ENCODE results near the gene C17orf113.
"Not testable (repeated sequence)": the region's sequence is repeated elsewhere in the genome, so short reads cannot be mapped to it uniquely, and the experiment has no call there.

C17orf113 gene

DNA sequence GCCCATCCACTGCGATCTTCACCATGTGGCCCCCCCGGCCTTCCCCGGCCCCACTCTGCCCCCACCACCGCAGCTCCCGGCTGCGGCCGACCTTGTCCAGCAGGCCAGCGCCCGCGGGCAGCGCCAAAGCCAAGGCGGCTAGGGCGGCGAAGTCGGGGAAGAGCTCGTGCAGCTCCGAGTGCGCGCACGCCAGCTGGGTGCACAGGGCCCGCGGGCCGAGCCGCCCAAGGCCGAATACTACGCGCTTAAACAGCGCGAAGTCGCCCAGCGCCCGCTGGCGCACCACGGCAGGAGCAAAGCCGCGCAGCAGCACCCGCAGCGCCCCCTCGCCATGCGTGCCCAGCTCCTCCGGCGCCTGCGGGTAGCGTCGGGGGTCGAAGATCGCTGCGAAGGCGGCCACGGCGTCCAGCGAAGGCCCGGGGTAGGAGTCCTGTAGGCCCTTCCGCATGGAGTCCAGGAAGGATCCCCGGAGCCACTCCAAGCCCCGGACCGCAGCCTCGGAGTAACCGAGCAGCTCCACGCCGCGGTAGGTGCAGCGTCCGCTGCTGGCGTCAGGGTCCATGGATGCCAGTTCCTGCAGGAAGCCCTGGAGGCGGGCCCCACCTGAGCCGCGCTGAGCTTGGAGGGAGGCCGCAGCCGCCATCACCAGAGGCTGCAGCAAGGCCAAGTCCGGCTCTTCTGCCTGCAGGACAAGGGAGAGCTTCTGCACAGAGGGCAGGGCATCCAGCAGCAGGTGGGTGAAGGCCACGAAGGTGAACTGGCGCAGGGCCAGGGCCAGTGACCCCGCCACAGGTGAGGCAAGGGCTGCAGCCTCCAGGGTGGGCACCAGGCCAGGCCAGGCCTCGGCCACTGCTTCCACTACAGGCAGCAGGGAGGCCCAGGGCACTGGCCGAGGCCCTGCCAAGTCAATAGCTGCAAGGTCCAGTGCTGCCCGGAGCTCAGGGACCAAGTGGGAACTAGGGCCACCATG is 10.3 kb downstream of the C17orf113 start:
- DNase-seq, result no peak

DNA sequence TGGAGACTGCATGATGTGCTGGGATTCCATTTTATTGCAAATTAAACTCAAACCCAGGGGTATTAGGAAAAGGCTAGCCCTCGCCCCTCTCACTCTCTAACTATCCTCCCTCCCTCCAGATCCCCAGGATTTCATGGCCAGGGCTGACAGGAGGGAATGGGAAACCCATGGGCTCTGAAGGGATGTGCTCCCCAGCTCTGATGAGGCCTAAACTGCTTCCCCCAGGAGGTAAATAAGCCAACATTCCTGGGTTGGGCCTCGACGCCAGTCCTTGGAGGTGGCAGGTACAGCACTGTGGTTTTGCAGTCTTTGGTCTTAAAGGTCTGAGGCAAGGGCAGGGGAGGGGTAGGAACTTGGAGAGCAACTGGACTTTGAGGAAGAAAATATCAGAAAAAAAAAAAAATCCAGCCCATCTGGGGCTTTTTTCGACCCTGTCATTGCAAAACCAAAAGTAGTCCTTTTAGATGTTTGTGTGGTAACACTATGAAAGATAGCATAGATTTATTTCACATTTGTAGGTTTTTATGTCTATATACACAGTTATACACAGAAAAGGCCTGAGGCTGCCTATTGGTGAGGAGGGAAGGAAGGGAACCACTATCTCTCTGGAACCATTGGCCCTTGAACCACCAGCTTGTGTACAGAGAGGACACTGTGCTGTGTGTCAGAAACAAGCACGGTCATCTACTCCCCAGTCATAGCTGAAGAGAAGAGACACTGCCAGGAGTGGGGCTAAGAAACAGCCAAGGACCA is 12.0 kb downstream of the C17orf113 start:
- no peak for DNase-seq

DNA sequence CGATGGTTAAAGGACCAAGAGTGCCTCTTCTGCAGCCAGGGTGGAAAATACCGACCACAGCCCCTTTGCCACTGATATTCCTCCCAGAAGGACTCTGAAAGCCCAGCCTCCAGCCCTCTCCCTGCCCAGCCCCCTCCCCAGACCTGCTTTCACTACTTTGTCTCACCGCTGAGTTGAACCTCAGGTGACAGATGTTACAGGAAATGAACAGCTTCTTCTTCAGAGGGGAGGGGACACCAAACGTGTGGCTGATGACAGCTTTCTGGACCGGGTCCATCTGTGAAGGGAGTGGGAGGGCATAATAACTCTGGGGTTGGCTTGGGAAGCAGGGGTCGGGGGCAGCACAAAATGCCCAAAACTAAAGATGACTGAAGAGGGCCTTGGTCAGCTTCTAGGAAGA is 16.3 kb downstream of the C17orf113 start:
- DNase-seq, result no peak

DNA sequence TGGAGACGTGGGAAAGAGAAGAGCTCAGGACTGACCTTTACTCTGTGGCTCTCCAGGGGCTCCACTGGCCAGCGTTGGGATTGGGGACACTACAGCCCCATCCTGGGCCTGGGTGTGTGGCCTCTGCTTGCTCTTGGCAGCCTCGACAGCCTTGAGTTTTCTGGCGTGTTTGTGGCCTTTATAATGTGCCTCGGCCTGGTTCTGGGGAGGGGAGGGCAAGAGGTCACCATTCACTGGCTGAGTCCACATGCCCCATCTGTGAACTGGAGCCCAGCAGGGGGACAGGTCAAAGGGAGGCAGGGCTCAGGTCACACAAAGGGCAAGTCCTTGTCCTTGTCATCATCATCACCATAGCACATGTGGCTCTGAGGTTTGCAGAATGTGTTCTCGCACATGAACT is 18.8 kb downstream of the C17orf113 start:
- DNase-seq, result no peak

DNA sequence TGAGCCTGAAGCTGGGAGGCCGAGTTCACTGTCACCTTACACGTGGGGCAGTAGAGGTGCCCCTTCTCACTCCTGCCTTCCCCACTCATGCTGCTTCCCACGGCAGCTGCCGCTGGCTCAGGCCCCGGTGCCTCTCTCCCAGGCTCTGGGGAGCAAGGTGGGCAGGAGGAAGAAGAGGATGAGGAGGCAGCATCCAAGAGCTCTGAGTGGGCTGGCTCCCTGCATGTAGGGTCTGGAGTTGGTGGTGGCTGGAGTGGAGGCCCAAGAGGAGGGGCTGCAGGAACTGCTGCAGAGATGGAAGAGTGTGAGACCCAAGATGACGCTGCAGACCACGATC is 21.6 kb downstream of the C17orf113 start:
- no peak for DNase-seq

DNA sequence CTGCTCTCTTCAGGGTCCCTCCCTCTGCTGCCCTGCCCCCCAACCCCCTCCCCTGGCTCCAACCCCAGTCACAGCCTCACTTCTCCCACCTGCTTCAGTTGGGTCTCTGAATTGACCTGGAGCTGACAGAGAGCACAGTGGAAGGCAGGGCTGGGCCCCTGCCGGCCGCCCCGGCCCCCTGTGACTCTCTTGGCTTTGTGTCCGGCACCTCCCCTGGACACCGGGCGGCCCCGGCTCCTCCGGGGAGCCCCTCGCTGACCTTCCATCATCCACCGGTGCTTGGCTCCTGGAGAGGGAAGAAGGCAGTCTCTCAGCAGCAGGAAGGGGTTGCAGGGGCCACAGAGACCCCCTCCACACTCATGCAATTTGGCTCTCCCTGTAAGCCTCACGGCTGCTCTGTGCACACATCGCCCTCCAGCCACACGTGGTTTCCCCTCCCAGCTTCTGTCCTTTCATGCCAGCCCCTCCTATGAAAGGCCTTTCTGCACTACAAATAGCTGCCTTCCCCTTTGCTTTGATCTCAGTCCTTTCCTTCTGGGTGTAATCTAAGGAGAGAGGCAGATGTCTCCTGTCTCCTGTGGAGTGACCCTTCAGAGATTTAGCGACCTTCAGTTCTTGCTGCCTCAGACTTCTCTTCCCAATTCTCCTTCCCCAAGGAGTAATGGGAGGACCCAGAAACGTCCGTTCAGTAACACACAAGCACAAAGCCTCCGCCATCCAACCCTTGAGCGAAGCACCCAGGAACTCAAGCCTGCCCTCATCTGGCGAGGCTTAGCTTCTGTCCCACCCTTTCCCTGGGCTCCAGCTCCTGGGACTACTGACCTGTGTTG is 22.2 kb downstream of the C17orf113 start:
- DNase-seq, result no peak

DNA sequence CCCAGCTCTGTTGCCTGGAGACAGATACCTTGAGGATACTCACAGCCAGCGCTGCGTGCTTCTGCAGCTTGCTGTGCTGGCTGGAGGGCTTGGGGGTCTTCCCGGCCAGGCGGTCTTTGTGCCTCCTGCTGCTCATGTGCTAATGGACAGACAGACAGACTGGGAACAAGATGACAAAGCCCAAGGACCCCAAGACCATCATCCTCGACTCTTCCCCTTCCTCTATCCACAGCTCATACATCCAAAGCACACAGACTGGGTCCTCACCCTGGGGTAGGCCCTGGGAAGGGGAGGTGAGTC is 22.9 kb downstream of the C17orf113 start:
- no peak for DNase-seq

GRCh38 chr17:42026857-42027589 is 23.4 kb downstream of the C17orf113 start:
- DNase-seq, result no peak

- no peak for DNase-seq
Observed at GRCh38 chr17:42025936-42026335, 24.5 kb downstream of the C17orf113 start.

DNA sequence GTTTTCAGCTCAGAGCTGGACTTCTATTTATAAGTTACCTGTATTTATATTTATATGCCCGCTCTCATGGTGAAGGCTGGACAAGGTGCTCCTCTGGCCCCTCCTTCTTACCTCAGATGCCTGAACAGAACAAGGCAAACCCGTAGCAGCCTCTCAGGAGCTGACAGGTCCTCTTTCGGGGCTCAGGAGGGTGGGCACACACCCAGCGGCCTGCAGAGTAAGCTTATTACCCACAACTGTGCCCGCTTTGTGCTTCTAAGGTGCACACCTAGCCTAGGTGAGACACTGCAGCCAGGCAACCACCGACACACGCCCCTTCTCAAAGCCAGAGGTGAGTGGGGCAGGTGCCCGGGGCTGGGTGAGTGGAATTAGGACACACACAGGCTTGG is 25.2 kb downstream of the C17orf113 start:
- DNase-seq, result no peak

DNA sequence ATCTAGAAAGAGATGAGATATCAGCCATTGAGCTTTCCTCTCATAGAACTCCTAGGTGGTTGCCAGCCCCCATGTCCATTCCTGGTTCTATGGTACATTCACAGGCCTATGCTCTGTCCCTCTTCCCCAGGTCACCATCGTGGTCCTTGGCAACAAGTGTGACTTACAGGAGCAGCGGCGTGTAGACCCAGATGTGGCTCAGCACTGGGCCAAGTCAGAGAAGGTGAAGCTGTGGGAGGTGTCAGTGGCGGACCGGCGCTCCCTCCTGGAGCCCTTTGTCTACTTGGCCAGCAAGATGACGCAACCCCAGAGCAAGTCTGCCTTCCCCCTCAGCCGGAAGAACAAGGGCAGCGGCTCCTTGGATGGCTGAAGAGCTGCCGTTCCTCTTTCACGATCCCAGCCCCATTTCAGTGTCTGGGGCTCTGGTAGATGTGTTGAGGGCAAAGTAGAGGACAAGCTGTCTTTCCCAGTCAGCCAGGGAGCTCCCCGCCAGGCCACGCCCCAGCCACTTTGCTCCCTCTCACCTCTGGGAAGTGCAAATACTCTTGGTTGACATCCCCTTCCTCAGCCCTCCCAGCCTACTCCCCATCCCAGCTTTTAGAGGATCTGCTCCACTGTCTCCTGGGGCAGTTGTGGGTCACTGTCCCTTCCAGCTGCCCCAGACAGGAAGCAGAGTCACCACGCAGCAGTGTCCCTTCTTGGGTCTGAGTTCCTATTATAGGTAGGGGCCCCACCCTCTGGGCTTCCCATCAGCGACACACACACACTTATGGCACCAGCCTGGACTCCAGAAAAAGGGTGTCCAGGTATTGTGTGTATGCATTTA is 26.7 kb downstream of the C17orf113 start:
- no peak for DNase-seq

DNA sequence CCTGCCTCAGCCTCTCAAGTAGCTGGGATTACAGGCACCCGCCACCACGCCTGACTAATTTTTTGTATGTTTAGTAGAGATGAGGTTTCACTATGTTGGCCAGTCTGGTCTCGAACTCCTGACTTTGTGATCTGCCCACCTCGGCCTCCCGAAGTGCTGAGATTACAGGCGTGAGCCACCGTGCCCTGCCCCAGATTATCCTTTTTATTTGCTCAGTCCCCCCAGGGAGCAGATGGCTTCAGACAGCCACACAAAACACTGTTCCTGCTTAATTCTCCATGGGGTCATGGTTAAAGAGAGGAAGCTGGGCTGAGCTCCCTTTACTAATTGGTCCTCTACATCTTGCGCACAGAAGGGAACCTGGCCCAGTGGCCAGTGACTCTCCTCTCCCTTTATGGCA is 29.6 kb downstream of the C17orf113 start:
- not testable (repeated sequence) for DNase-seq

DNA sequence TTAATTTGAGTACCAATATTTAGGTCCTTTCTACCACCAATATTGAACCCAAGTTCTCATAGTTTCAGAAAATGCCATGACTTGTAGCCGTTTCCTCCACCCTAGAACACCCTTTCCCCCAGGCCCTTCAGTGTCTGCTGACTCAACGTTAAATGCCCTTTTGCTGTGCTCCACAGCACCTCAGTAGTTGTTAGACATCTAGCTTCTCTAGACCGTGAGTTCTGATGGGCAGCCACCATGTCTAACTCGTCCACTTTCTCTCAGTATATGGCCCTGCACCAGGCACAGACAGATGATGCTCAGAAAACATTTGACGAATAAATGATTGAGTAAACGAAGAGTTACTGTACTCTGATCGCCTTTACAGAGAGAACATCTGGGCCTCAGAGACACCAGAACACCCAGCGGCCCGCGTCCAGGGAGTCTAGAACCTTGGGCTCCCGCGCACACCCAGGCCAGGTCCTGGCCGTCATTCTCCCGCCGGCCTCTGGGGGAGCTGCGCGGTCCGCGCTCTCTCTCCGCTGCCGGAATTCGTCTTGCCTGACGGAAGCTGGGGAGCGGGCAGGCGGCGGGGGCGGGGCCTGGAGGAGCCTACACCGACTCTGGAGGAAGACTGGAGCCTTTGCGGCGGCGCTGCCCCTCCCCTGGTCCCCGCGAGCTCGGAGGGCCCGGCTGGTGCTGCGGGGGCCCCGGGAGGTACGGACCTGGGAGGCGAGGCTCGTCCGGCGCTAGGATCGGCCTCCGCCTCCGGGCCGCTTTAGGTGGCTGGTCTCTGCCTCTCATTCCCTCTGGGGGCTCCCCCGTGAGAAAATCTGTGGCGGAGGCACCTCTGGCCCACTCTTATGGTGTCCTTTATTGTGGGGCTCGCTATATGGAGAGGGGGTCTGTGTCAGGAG is 30.6 kb downstream of the C17orf113 start, which contains the start of gene NKIRAS2:
NKIRAS2 (plus strand) TSS at position 582 of the 896 bp plus-strand sequence. CDS start 1,488 bp downstream, outside the sequence.
- DNase-seq, result peak; percentile 54

DNA sequence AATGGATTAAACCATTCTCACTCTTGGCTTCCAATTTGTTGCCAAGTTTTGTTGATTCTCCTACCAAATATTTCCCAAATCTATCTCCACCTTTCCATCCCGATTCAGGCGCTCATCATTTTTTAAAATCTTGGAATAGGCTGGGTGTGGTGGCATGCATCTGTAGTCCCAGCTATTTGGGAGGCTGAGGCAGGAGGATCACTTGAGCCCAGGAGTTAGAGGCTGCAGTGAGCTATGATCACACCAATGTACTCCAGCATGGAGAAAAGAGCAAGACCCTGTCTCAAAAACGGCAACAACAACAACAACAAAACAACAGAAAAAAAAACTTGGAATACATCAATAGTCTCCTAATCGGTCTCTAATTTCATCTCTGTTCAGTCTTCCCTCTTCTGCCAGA is 31.4 kb downstream of the C17orf113 start:
- no peak for DNase-seq

DNA sequence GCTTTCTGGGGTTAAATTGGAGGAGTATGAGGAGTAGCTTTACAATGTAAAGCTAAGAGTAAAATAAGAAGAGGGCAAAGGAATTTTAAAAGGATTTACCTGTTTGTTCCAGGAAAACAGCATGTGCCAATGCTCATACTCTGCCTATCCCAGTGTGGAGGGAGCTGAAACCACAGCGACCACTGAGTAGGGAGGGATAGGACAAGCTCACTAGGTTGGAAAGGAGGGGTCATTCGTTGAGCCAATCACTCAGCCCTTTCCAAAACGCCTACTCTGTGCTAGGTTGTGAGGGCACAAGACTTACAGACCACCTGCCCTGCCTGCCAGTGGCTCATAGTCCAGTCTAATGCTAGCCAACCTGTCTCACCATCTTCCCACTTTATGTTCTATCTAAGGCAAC is 32.1 kb downstream of the C17orf113 start:
- DNase-seq, result no peak

DNA sequence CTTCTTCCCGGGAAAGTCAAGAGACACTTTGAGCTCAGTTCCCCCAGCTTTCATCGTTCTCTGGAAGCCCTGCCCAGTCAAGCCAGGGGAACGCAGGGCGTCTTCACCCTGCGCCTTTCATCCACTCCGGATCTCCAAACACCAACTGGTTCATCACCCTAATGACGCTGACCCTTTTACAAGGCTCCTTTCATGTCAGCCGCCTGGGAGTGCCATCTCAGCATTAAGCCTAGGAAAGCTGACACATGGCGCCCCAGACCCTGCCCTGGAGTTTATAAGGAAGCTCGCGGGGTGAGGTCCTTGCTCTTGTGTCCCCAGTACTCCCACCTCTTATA is 32.6 kb downstream of the C17orf113 start:
- DNase-seq, result no peak

DNA sequence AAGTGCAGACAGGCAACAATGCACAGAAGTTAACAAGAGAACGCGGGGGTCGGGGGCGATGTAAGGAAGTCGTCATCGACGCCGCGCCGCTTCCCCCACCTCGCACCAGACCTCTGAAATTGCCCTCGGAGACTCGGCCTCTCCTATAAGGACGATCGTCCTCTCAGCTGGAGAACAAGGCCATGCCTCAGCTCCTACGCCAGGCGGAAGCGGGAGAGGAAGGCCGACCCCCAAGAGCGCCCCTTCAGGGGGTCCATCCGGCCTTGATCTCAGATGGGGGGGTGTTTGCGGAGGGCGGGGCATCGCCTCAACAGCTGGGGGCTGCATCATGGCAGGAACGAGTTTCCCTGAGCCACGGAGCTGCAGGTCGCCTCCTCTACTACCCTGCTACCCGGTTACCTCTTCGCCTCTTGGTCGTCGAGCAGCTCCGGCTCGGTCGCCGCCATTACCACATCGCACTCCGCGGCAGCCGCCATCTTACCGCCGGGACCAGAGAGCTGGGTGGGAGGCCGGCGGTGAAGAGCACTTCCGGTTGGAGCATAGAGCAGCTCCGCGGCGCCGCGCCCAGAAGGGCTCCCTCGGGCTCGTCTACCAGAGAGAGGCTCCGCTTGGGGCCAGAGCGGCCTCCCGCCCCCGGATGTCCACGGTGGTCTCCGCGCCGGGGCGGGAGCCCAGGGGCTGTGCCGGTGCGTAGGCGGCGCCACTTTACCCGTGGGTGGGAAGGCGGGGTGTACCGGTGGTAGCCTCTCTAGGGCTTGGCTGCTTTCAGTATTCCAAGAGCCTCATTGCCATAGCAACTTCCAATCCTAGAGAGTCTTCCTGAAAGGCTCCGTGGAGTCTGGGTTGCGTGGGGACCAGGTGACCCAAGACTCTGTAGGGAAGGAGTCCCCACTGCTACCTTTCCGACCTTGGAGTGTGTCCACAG is 33.2 kb downstream of the C17orf113 start, which contains the start of gene DNAJC7:
DNAJC7 (minus strand) TSS at position 499 of the 925 bp plus-strand sequence; CDS start at position 476, 23 bp downstream.
- DNase-seq, result peak; percentile 92

DNA sequence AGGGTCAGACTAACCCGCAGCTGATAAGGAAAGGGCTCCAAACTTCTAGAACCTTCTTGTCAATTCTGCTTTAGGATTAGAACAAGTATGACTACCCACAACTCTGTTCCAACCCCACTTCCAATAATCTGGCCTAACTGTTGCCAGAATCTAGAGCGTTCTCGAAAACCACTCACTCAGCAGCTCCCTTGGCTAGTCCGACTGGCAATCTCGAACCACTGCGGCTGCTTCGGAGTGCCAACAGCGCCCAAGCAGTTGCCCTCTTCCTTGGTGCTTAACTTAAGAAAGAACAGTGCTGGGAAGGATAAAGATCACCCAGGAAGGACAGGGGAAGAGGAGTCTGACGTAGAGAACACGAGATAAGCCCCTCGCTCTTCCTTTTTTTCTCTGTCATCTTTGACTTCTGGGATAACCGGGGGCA is 34.0 kb downstream of the C17orf113 start:
- no peak for DNase-seq

GRCh38 chr17:42013740-42014139 is 36.7 kb downstream of the C17orf113 start:
- not testable (repeated sequence) for DNase-seq

All from NCI-H2081 treated with DMSO at 0.1 percent for 48 hours (cell line).